ENCODE data around the gene TFIP11. TPM values are rescaled to one million over a fixed set of nuclear protein-coding genes. Genes with fewer than 3 reads are reported as not detected.
A peak's percentile ranks its signal among the peaks of the same experiment; 100 is the strongest.

The TFIP11 gene
- 45.7 TPM for total RNA-seq

- FAIRE-seq (no peak), DNase-seq (ENCODE audit: low spot score in 2 of 2) (peak; percentile 74 to 92)
These were observed at the start of gene TFIP11 for GRCh38 chr22:26512149-26512793. TSS of gene TFIP11 (minus strand) at chr22:26512473. CDS start at chr22:26510272, 2,201 bp downstream.

- DNase-seq (ENCODE audit: low spot score in 2 of 2) (no peak), FAIRE-seq (no peak)
These were observed 49.6 kb upstream of the TFIP11 start for GRCh38 chr22:26561756-26562417.

GRCh38 chr22:26559961-26560575 is 47.8 kb upstream of the TFIP11 start:
- FAIRE-seq (no peak), DNase-seq (ENCODE audit: low spot score in 2 of 2) (no peak)

- DNase-seq (ENCODE audit: low spot score in 2 of 2) (no peak), FAIRE-seq (no peak)
These were observed 46.1 kb upstream of the TFIP11 start for GRCh38 chr22:26558248-26558895.

GRCh38 chr22:26556904-26557303 is 44.6 kb upstream of the TFIP11 start:
- no peak for FAIRE-seq
- DNase-seq (ENCODE audit: low spot score in 2 of 2), result no peak

- DNase-seq (ENCODE audit: low spot score in 2 of 2) (no peak), FAIRE-seq (no peak)
These were observed 43.2 kb upstream of the TFIP11 start for GRCh38 chr22:26555478-26555877.

- FAIRE-seq (no peak), DNase-seq (ENCODE audit: low spot score in 2 of 2) (no peak)
These were observed 42.7 kb upstream of the TFIP11 start for GRCh38 chr22:26554956-26555355.

- DNase-seq (ENCODE audit: low spot score in 2 of 2) (no peak), FAIRE-seq (no peak)
These were observed 40.9 kb upstream of the TFIP11 start for GRCh38 chr22:26553056-26553752.

- FAIRE-seq (no peak), DNase-seq (ENCODE audit: low spot score in 2 of 2) (no peak)
These were observed 40.2 kb upstream of the TFIP11 start for GRCh38 chr22:26552466-26552865.

- FAIRE-seq (no peak), DNase-seq (ENCODE audit: low spot score in 2 of 2) (no peak)
These were observed 39.3 kb upstream of the TFIP11 start for GRCh38 chr22:26551568-26551967.

- DNase-seq (ENCODE audit: low spot score in 2 of 2), result peak; percentile 32 to 51
- no peak for FAIRE-seq
These were observed 38.3 kb upstream of the TFIP11 start for GRCh38 chr22:26550498-26551033.

GRCh38 chr22:26549902-26550497 is 37.7 kb upstream of the TFIP11 start:
- no peak for DNase-seq (ENCODE audit: low spot score in 2 of 2)
- no peak for FAIRE-seq

- no peak for FAIRE-seq
These were observed 36.7 kb upstream of the TFIP11 start for GRCh38 chr22:26548984-26549383.

GRCh38 chr22:26548303-26548702 is 36.0 kb upstream of the TFIP11 start:
- DNase-seq (ENCODE audit: low spot score in 2 of 2) (no peak), FAIRE-seq (no peak)

More at GRCh38 chr22:26548984-26549383, 36.7 kb upstream of the TFIP11 start:
- DNase-seq (ENCODE audit: low spot score in 2 of 2), result no peak

- DNase-seq (ENCODE audit: low spot score in 2 of 2) (no peak), FAIRE-seq (no peak)
These were observed 35.6 kb upstream of the TFIP11 start for GRCh38 chr22:26547837-26548236.

GRCh38 chr22:26547426-26547825 is 35.2 kb upstream of the TFIP11 start:
- no peak for FAIRE-seq
- DNase-seq (ENCODE audit: low spot score in 2 of 2), result no peak

GRCh38 chr22:26546282-26546681 is 34.0 kb upstream of the TFIP11 start:
- no peak for FAIRE-seq
- DNase-seq (ENCODE audit: low spot score in 2 of 2), result no peak

- FAIRE-seq (no peak), DNase-seq (ENCODE audit: low spot score in 2 of 2) (no peak)
These were observed 33.6 kb upstream of the TFIP11 start for GRCh38 chr22:26545827-26546226.

GRCh38 chr22:26545385-26545784 is 33.1 kb upstream of the TFIP11 start:
- FAIRE-seq (no peak), DNase-seq (ENCODE audit: low spot score in 2 of 2) (no peak)

GRCh38 chr22:26544489-26544888 is 32.2 kb upstream of the TFIP11 start:
- FAIRE-seq (no peak), DNase-seq (ENCODE audit: low spot score in 2 of 2) (no peak)
